Endodermal cell (in vitro differentiated cells): ENCODE data around the gene OGA. TPM values are rescaled to one million over a fixed set of nuclear protein-coding genes. Genes with fewer than 3 reads are reported as not detected.
A peak's percentile ranks its signal among the peaks of the same experiment; 100 is the strongest.

ENCODE experiments used
- DNase-seq: peaks from one replicate; pipeline ENCODE4 v3.0.0-alpha.2; 2017
- H3K27ac ChIP-seq: 2 replicates; pipeline ENCODE4 v1.5.1; 2013; ENCODE audit warnings: mild to moderate bottlenecking, low read depth, low read length, moderate library complexity
- H3K27me3 ChIP-seq: 2 replicates; pipeline ENCODE4 v1.6.1; 2013; ENCODE audit warnings: mild to moderate bottlenecking, low read length, moderate library complexity; ENCODE audit not compliant: insufficient read depth, control insufficient read depth, poor library complexity, severe bottlenecking
- H3K36me3 ChIP-seq: 2 replicates; pipeline ENCODE4 v1.7.0; 2013; ENCODE audit warnings: mild to moderate bottlenecking, low read length, moderate library complexity; ENCODE audit not compliant: control insufficient read depth, insufficient read depth
- H3K4me1 ChIP-seq: one replicate; pipeline ENCODE4 v1.7.0; 2013; ENCODE audit warnings: low read length; ENCODE audit not compliant: control insufficient read depth, insufficient read depth
- H3K4me3 ChIP-seq: 2 replicates; pipeline ENCODE4 v1.5.1; 2013; ENCODE audit warnings: mild to moderate bottlenecking, low read length, moderate library complexity
- H3K9ac ChIP-seq: 2 replicates; pipeline ENCODE4 v1.6.1; 2013; ENCODE audit warnings: mild to moderate bottlenecking, low read length, moderate library complexity; ENCODE audit not compliant: poor library complexity, severe bottlenecking; ENCODE audit errors: extremely low read depth
- H3K9me3 ChIP-seq: 2 replicates; pipeline ENCODE4 v1.6.1; 2013; ENCODE audit warnings: mild to moderate bottlenecking, low read length, moderate library complexity; ENCODE audit not compliant: control insufficient read depth
- H3K27ac Mint-ChIP-seq: 2 replicates; pipeline ENCODE4 v1.8.0; 2020; ENCODE audit warnings: mixed read lengths
- H3K27me3 Mint-ChIP-seq: 2 replicates; pipeline ENCODE4 v1.8.0; 2021; ENCODE audit warnings: mild to moderate bottlenecking, mixed read lengths; ENCODE audit not compliant: insufficient read depth
- H3K36me3 Mint-ChIP-seq: 2 replicates; pipeline ENCODE4 v1.8.0; 2020; ENCODE audit warnings: low read depth, mixed read lengths
- H3K4me1 Mint-ChIP-seq: 2 replicates; pipeline ENCODE4 v1.8.0; 2020; ENCODE audit warnings: mixed read lengths
- H3K4me3 Mint-ChIP-seq: 2 replicates; pipeline ENCODE4 v1.8.0; 2020; ENCODE audit warnings: mild to moderate bottlenecking, moderate library complexity, mixed read lengths
- H3K9me3 Mint-ChIP-seq: 2 replicates; pipeline ENCODE4 v1.8.0; 2020; ENCODE audit warnings: mild to moderate bottlenecking, mixed read lengths
- WGBS, 2 experiments: methylation state at CpG; one replicate each; pipeline versions ENCODE4 v1.1.5 to v1.1.7; 2013; ENCODE audit warnings: missing lambda C conversion rate in 2 of 2, mixed read lengths in 1 of 2; ENCODE audit not compliant: insufficient coverage in 1 of 2, insufficient read length in 1 of 2; 5-methylcytosine and 5-hydroxymethylcytosine counted together
- total RNA-seq, 2 donors: library from RNA; stranded (reverse); fragmentation: NEBNext Ultra II Directional in 1 of 2; extraction: Animal tissue kit (Norgen Biotek cat#: 25700) in 1 of 2; gene quantifications; 2 replicates in 1 of 2; 3 replicates in 1 of 2; pipeline ENCODE4 v1.2.1, GENCODE V29; 2021
- TF ChIP-seq, protein P1 (sequence below): fragments of 200-600 bp; sonication (generic); conservative IDR thresholded peaks from 2 replicates; pipeline ENCODE4 v1.5.0; 2021; ENCODE audit warnings: antibody characterized with exemption, mild to moderate bottlenecking

OGA gene
- total RNA-seq, 2 donors from 2014 or later, result 138 to 149 TPM

DNA sequence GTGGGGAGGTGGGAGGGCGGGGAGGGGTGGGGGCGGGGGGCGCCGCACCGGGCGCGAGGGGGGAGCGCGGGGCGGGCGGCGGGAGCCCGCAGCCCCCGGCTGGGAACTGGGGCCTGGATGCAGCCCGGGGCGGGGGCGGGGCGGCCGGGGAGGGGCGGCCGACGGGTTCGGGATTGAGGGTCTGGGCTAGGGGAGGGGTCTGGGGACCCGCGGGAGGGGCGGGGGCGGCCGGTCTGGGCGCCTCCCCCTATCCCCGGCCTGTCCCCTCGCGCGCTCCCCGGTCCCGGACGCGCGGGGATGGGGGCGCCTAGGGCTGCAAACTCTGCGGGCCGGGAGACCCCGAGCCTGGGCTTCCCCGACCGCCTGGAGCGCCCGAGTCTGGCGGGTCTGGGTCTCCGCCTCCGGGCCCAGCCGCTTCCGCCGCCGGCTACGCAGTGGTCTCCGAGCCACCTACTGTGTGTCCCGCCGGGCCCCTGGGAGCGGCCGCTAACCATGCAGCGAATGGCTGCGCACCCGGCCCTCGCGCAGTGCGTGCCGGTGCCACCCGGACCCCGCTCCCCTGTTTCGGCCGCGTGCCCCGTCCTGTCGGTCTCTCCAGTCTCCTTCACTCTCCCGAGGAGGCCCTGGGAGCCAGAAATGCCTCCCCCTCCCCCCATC, 42.0 kb downstream of the OGA start:
- Histone ChIP-seq H3K9me3 (no peaks in the 10 kb centered on the region), H3K4me1 (peaks cover 45% of the 10 kb centered on the region), H3K9ac (peak overlapping the region; percentile 11), H3K4me3 (no peak overlapping the region), H3K27ac (no peak overlapping the region), H3K36me3 (peaks cover 46% of the 10 kb centered on the region), H3K27me3 (peaks cover 10% of the 10 kb centered on the region)
- Mint-ChIP-seq H3K27ac (peak overlapping the region; percentile 30), H3K27me3 (peaks cover 26% of the 10 kb centered on the region), H3K4me1 (peaks cover 48% of the 10 kb centered on the region), H3K9me3 (no peaks in the 10 kb centered on the region), H3K36me3 (peaks cover 15% of the 10 kb centered on the region), H3K4me3 (peak overlapping the region; percentile 56)
- DNase-seq, result peak; percentile 76
- WGBS, 2 experiments, result 1 to 3% methylated on average over 22 to 51 of the region's 74 CpGs
- TF ChIP-seq, protein P1, sequence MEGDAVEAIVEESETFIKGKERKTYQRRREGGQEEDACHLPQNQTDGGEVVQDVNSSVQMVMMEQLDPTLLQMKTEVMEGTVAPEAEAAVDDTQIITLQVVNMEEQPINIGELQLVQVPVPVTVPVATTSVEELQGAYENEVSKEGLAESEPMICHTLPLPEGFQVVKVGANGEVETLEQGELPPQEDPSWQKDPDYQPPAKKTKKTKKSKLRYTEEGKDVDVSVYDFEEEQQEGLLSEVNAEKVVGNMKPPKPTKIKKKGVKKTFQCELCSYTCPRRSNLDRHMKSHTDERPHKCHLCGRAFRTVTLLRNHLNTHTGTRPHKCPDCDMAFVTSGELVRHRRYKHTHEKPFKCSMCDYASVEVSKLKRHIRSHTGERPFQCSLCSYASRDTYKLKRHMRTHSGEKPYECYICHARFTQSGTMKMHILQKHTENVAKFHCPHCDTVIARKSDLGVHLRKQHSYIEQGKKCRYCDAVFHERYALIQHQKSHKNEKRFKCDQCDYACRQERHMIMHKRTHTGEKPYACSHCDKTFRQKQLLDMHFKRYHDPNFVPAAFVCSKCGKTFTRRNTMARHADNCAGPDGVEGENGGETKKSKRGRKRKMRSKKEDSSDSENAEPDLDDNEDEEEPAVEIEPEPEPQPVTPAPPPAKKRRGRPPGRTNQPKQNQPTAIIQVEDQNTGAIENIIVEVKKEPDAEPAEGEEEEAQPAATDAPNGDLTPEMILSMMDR, result no peak

DNA sequence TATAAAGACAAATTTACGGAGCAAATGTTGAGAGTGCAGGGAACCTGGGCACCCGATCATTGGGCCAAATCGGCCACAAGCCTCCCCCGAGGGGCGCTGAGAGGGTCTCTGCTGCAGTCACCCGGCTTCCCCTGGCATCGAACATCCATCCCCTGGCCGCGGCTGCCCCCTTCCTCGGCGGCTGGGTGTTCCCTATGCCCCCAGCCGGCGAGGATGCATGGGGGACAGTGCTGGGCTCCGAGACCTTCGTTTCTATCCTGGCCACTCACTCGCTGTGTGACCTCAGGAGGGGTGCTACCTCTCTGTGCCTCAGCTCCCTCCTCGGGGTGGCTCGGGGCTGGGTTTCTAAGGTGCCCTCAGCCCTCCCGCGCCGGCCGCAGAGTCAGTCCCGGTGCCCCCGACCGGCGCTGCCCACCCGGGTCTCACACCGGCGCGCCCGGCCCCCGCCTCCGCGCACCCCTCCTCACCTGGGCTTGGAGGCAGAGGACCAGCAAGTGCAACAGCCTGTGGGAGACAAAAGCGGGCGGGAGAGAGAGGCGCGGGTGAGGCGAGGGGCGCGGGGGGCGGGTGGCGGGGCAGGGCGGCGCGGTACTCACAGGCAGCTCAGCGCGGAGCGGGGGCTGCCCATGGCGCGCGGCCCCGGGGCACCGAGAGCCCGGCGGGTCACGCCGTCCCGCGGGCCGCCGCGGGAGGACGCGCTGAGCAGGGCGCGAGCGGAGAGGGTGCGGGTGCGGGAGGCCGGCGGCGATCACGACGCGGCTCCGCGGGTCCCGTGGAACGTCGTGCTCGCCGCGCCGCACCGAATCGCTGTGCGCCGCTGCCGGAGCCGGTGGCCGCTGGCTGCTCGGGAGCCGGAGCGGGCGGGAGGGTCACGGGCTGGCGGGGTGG, 42.7 kb downstream of the OGA start, which contains the start of gene FGF8:
Gene FGF8 (minus strand): TSS at position 842 of the 888 bp plus-strand sequence. CDS start 214 bp downstream, at position 628.
- TF ChIP-seq, protein P1, result no peak
- Histone ChIP-seq H3K27ac (no peak within 1 kb of the TSS), H3K27me3 (peaks cover 10% of the 10 kb centered on the region), H3K4me3 (peak within 1 kb of the TSS; percentile 85), H3K9me3 (no peaks in the 10 kb centered on the region), H3K9ac (peak within 1 kb of the TSS; percentile 60), H3K36me3 (peaks cover 52% of the 10 kb centered on the region), H3K4me1 (peaks cover 45% of the 10 kb centered on the region)
- Mint-ChIP-seq H3K27ac (peak within 1 kb of the TSS; percentile 30), H3K4me1 (peaks cover 43% of the 10 kb centered on the region), H3K36me3 (peaks cover 18% of the 10 kb centered on the region), H3K4me3 (peak within 1 kb of the TSS; percentile 63), H3K9me3 (no peaks in the 10 kb centered on the region), H3K27me3 (peaks cover 26% of the 10 kb centered on the region)
- peak; percentile 68 for DNase-seq
- 1 to 5% methylated on average over 17 to 74 of the region's 98 CpGs for WGBS, 2 experiments

DNA sequence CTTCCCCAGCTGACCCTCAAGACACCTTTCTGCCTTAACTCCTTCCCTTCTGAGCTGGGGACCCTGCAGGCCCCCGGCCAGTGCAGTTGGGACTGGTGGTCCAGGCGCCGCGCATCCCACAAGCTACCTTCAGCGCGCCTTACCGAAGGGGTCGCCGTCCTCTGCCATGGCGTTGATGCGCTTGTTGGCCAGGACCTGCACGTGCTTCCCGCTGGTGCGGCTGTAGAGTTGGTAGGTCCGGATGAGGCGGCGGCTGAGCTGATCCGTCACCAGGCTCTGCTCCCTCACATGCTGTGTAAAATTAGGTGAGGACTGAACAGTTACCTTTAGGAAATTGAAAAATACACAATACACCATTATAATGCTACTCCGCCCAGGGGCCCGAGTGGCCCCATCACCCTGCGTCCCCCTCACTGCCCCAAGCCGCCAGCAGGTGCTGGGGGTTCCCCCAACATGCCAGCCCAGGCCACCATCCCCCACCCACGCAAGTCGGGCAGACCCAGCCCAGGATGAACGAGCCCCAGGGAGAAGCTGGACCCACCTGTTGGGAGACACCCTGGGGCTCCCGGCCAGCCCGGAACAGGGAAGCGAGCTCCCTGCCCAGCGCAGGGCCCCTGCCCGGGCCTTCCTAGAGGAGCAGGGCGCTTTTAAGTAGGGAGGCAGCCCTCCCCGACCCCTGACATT, 43.5 kb downstream of the OGA start:
- peak; percentile 83 for DNase-seq
- no peaks in the 10 kb centered on the region for H3K9me3 Mint-ChIP-seq
- TF ChIP-seq, protein P1, result no peak
- Histone ChIP-seq H3K27ac (no peak overlapping the region), H3K9me3 (no peaks in the 10 kb centered on the region), H3K9ac (peak overlapping the region; percentile 60), H3K4me3 (peak overlapping the region; percentile 85), H3K36me3 (peaks cover 55% of the 10 kb centered on the region), H3K27me3 (peaks cover 10% of the 10 kb centered on the region), H3K4me1 (peaks cover 45% of the 10 kb centered on the region)
- H3K4me1 Mint-ChIP-seq, result peaks cover 40% of the 10 kb centered on the region
- 13 to 19% methylated on average over 9 to 32 of the region's 32 CpGs for WGBS, 2 experiments
- peaks cover 26% of the 10 kb centered on the region for H3K27me3 Mint-ChIP-seq
- H3K36me3 Mint-ChIP-seq, result peaks cover 19% of the 10 kb centered on the region
- H3K4me3 Mint-ChIP-seq, result peak overlapping the region; percentile 63
- no peak overlapping the region for H3K27ac Mint-ChIP-seq
